ENCODE data around the gene WFDC11.
"Not testable (repeated sequence)": the region's sequence is repeated elsewhere in the genome, so short reads cannot be mapped to it uniquely, and the experiment has no call there.

WFDC11 gene

DNA sequence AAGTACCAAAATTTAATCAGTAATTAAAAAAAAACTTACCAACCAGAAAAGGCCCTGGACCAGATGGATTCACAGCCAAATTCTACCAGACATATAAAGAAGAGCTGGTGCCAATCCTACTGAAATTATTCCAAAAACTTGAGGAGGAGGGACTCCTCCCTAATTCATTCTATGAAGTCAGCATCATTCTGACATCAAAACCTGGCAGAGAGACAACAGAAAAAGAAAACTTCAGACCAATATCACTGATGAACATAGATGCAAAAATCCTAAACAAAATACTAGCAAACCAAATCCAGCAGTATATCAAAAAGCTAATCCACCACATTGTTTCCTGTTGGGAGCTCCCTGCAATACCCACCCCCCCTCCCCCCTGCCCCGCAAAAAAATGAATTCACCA is at the start of gene WFDC11:
Gene WFDC11, minus strand, starts transcription at position 101 of the 400 bp plus-strand sequence. CDS start 19,639 bp downstream, outside the sequence.
- no peak for DNase-seq (ENCODE audit: low spot score)

DNA sequence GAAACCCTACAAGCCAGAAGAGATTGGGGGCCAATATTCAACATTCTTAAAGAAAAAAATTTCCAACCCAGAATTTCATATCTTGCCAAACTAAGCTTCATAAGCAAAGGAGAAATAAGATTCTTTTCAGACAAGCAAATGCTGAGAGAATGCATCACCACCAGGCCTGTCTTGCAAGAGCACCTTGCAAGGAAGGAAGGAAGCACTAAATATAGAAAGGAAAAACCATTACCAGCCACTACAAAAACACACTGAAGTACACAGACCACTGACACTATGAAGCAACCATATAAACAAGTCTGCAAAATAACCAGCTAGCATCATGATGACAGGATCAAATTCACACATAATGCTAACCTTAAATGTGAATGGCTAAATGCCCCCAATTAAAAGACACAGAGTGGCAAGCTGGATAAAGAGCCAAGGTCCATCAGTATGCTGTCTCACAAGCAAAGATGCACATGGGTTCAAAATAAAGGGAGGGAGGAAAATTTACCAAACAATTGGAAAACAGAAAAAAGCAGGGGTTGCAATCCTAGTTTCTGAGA is 46.2 kb upstream of the WFDC11 start:
- not testable (repeated sequence) for DNase-seq (ENCODE audit: low spot score)

DNA sequence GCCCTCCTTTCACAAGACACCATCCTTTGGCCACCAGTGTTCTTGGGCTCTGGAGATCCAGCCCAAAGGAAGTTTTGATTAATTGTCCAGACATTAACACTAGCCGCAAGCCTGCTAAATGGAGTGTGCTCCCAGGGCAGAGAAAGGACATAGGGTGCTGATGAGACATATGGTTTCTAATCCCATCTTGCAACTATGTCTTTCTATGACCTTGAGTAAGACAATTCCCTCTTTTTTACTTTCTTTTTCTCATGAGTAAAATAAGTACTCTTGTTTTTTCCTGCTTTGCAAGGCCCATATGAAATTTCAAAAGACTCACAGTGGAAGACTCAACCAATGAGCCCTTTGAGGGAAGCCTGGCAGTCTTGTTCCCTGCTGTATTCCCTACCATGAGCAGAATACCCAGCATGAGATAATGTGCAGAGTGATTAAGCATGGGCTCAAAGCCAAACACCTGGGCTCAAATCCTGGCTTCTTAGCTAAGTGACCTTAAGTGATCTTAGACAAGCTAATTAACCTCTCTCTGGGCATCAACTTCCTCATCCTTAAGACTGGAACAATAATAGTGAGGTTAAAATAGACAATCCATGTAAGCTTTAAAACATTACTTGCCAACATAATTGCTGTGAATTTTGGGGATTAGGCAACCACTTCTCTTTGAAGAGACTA is 35.1 kb upstream of the WFDC11 start, which contains the start of gene WFDC10B:
Gene WFDC10B, minus strand, starts transcription at position 51 of the 669 bp plus-strand sequence. CDS start 19,027 bp downstream, outside the sequence.
- no peak for DNase-seq (ENCODE audit: low spot score)

DNA sequence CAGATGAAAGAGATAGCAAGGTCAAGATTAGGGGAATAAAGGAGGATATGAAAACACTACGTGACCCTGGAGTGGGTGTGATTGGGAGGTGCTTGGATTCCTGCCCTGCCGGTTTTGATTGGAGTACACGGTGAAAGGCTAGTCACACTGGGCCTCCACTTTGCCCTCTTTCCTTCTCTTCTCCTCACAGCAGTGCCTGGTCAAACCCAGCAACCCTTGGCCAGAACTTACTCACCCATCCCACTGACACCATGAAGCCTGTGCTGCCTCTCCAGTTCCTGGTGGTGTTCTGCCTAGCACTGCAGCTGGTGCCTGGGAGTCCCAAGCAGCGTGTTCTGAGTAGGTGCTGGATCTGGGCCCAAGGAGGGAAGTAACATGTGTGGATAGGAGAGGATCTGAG is 31.8 kb upstream of the WFDC11 start, which contains the start of gene WFDC13:
Gene WFDC13, plus strand, starts transcription at position 166 of the 400 bp plus-strand sequence. Its CDS starts 86 bp downstream, at position 252.
- no peak for DNase-seq (ENCODE audit: low spot score)

DNA sequence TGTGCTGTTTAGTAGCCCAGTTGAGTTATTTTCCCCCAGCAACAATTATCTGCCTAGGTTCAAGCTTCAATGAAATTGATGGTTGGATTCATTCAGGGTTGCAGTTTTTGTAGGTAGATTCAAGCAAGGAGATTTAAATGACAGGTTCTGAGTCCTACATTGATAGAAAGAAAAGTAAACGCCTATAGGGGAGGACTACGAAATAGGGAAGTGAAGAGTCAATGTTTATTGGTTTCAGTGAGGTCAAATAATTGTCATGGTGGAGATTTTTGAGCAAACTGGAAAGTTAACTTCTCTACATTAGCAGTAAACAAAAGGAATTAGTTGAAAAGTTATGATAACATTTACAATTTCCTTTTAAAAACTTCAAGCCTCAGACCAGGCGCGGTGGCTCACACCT is 31.1 kb upstream of the WFDC11 start:
- DNase-seq (ENCODE audit: low spot score), result no peak

DNA sequence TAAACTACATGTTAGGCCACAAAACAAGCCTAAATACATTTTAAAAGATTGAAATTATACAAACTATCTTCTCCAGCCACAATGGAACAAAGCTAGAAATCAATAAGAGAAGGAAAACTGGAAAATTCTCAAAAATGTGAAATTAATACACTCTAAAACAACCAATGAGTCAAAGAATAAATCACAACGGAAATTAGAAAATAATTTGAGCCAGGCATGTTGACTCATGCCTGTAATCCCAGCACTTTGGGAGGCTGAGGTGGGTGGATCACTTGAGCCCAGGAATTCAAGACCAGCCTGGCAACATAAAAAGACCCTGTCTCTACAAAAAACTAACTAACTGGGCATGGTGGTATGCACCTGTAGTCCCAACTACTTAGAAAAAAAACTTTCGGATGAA is 25.5 kb upstream of the WFDC11 start:
- DNase-seq (ENCODE audit: low spot score), result no peak

DNA sequence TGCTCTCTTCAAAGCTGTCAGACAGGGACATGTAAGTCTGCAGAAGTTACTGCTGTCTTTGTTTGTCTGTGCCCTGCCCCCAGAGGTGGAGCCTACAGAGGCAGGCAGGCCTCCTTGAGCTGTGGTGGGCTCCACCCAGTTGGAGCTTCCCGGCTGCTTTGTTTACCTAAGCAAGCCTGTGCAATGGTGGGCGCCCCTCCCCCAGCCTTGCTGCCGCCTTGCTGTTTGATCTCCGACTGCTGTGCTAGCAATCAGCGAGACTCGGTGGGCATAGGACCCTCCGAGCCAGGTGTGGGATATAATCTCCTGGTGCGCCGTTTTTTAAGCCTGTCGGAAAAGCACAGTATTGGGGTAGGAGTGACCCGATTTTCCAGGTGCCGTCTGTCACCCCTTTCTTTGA is 23.3 kb upstream of the WFDC11 start:
- DNase-seq (ENCODE audit: low spot score), result not testable (repeated sequence)

DNA sequence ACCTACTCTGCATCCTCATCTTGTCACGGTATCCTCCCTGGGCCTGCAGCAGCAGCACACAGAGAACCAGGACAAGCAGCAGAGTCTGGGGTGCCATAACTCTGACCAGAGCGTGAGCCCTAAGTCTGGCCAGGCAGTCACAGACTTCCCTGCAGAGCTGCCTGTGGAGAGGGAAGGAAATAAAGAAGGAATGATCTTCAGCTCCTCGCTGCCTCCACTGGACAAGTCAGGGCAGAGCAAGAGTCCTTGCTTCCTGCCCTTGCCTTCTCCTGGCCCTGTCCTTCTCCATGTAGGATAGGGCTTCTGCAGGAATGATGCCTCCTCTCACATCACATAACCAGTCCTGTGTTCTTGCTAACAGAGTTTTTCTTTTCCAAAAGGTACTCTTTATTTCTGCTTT is 15.9 kb upstream of the WFDC11 start:
- no peak for DNase-seq (ENCODE audit: low spot score)

DNA sequence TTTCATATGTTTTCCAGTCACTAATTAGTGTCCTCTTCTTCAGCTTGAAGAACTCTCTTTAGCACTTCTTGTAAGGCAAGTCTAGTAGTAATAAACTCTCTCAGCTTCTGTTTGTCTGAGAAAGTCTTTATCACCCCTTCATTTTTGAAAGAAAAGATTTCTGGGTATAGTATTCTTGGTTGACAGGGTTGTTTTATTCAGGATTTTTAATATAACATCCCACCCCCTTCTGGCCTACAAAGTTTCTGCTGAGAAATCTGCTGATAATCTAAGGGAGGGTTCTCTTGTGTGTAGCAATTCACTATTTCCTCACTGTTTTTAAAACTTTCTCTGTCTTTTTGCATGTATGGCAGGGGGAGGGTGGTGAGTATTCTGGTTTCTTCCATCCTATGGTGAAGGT is 9.6 kb upstream of the WFDC11 start:
- DNase-seq (ENCODE audit: low spot score), result no peak

DNA sequence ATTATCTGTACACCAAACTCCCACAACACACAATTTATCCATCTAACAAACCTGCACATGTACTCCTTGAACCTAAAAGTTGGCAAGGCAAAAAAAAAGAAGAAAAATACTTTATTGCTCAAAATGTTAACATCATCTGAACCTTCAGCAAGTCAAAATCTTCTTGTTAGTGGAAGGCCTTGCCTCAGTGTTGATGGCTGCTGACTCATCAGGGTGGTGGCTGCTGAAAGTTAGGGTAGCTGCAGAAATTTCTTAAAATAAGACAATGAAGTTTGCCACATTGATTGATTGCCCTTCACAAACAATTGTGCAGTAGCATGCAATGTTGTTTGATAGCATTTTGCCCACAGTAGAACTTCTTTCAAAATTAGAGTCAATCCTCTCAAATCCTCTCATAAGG is 2.7 kb upstream of the WFDC11 start:
- DNase-seq (ENCODE audit: low spot score), result no peak

DNA sequence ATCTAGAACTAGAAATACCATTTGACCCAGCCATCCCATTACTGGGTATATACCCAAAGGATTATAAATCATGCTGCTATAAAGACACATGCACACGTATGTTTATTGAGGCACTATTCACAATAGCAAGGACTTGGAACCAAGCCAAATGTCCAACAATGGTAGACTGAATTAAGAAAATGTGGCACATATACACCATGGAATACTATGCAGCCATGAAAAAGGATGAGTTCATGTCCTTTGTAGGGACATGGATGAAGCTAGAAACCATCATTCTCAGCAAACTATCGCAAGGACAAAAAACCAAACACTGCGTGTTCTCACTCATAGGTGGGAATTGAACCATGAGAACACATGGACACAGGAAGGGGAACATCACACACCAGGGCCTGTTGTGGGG is 13.0 kb downstream of the WFDC11 start:
- DNase-seq (ENCODE audit: low spot score), result not testable (repeated sequence)

DNA sequence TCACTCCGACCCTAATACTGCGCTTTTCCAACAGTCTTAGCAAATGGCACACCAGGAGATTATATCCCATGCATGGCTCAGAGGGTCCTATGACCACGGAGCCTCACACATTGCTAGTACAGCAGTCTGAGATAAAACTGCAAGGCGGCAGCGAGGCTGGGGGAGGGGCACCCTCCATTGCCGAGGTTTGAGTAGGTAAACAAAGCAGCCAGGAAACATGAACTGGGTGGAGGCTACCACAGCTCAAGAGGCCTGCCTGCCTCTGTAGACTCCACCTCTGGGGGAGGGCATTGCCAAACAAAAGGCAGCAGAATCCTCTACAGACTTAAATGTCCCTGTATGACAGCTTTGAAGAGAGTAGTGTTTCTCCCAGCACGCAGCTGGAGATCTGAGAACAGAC is 18.3 kb downstream of the WFDC11 start:
- not testable (repeated sequence) for DNase-seq (ENCODE audit: low spot score)

DNA sequence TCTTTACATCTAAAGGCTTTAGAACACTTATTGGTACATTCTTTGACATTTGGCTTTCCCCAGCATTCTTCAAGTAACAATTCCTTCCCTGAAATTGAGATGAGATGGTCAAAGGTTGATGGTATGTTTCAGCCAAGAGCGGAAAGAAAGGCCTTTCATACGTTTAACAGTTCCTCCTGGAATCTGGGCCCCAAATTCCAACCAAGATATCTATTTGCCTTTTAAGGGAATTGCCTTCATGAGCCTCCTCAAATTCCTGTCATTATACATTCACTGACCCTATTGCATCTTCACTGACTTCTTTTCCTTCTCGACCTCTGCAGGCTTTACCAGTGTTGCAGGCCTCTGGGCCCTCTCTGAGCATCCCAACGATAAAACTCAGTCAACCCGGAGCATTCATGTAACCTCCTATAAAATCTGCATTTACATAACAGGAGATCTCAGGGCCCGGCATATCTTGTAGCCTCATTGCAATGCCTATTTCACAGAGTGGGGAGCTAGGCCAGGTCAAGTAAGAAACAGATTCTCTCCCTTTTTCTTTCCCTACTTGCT is 20.7 kb downstream of the WFDC11 start:
- DNase-seq (ENCODE audit: low spot score), result no peak

DNA sequence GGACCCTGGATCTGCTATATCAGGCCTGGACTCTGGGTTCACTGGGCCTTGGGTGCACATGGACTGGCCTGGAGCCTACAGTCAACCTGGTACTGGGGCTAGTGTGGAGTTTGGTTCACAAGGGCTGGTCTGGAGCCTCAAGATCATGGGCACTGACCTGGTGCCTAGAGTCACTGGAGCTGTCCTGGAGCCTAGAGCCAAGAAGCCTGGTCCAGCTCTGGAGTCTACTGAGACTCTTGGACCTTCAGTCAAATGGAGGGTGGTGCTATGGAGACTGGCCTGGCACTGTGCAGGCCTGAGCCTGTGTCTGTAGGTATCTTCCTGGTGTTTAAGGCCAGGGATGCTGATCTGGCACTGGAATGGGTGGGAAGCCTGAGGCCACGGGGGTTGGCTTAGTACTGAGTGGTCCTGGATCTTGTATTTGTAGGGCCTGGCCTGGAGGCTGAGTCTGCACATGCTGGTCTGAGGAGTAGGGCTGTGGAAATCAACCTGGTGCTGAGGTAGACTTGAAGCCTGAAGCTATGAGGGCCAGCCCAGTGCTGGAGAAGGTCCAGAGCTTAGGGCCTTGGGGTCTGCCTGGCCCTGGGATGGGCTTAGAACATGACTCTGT is 22.5 kb downstream of the WFDC11 start:
- no peak for DNase-seq (ENCODE audit: low spot score)

DNA sequence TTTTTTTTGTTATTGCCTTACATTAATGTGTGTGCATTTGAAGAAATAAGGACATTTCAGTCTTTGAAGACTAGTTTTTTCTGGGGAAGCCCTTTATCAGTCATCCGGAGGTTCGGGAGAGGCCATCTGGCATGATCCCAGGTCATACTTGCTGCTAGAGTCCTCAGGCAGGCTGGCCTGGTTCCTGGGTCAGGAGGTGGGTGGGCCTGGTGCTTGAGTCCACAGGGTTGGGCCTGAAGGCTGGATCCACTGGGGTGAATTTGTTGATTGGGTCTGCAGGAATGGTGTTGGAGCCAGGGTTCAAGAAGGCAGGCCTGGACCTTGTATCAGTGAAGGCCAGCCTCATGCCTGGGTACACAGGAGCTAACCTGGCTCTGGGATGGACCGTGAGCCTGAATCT is 23.2 kb downstream of the WFDC11 start:
- no peak for DNase-seq (ENCODE audit: low spot score)

DNA sequence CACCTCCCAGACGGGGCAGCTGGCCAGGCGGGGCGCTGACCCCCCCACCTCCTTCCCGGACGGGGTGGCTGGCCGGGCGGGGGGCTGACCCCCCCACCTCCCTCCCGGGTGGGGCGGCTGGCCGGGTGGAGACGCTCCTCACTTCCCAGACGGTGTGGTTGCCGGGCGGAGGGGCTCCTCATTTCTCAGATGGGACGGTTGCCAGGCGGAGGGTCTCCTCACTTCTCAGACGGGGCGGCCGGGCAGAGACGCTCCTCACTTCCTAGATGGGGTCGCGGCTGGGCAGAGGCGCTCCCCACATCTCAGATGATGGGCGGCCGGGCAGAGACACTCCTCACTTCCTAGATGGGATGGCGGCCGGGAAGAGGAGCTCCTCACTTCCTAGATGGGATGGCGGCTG is 24.2 kb downstream of the WFDC11 start:
- not testable (repeated sequence) for DNase-seq (ENCODE audit: low spot score)

DNA sequence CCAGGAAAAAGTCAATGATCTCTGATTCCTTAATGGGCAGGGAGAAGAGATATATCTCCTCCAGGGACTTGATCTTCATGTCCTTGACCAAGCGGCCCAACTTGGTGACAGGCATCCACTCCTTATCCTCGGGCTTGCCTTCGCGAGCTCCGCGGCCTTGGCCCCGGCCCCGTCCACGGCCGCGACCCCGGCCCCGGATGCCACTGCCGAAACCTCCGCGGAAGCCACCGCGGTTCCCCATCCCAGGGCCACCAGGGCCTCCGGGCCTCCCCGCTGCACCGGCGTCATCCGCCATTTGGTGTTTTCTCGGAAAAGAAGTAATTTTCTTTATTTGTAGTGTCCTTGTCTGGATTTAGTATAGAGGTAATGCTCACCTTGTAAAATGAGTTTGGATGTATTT is 29.0 kb downstream of the WFDC11 start:
- not testable (repeated sequence) for DNase-seq (ENCODE audit: low spot score)

DNA sequence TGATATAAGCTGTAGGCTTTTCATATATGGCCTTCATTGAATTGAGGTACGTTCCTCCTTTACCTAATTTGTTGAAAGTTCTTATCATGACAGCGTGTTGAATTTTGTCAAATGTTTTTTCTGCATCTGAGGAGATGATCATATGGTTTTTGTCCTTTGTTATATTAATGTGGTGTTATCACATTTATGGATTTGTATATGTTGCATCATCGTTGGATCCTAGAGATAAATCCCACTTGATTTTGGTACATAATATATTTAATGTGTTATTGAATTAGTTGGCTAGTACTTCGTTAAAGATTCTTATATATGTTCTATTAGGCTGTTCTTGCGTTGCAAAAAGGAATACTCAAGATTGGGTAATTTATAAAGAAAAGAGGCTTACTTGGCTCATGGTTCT is 30.4 kb downstream of the WFDC11 start:
- no peak for DNase-seq (ENCODE audit: low spot score)

DNA sequence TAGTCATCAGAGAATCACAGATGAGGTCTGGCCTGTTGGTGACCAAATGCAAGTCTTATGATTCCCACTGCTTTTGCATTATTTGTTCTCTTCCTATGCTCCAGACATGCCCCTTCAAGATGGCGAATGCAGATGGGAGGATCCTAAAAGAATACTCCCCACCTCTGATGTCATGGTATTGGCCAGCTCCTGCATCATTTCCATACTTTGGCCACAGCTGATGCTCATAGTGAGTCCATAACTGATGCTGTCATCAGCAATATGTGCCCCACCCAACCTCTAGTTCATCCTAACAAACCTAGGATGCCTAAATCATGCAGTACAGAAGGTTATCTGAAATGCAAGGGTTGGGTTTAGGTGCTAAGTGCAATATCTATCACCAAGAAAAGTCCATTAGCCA is 33.5 kb downstream of the WFDC11 start:
- DNase-seq (ENCODE audit: low spot score), result no peak

DNA sequence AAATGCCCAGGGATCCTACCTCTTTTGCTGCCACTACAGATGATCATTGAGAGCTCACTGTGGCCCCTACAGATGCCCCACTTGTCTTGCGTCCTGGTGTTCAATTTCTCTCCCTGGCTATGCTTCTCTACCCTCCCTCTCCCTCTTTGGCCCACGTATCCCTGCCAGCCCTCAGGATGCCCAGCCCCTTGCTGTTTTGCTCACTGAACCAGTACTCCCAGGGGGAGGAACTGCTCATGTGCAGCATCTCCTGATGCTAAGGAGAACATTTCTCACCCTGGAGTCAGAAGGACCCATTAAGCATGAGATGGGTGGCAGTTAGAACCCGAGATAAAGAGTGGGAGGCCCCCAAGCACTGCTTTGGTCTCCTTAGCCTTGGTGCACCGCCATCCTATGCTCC is 38.9 kb downstream of the WFDC11 start, which contains the start of gene WFDC9:
Gene WFDC9, minus strand, starts transcription at position 101 of the 400 bp plus-strand sequence. CDS start 21,103 bp downstream, outside the sequence.
- DNase-seq (ENCODE audit: low spot score), result no peak

DNA sequence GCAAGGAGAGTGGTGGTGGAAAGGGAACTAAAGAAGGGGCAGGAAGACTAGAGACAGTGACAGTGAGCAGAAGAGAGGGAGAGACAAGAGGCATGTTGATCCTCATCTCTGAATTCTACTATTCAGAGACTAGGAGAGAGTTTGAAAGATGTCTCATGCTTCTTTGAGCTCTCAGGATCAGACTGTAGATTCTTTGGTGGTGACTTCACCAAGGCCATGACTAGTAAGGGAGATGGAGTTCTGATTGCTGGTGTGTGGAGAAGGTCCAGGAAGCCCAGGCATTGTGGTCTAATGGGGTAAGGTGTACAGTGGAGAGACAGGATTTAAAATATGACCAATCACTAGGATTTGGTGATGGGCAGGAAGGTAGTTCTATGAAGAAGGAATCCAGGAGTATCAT is 39.7 kb downstream of the WFDC11 start:
- DNase-seq (ENCODE audit: low spot score), result no peak

DNA sequence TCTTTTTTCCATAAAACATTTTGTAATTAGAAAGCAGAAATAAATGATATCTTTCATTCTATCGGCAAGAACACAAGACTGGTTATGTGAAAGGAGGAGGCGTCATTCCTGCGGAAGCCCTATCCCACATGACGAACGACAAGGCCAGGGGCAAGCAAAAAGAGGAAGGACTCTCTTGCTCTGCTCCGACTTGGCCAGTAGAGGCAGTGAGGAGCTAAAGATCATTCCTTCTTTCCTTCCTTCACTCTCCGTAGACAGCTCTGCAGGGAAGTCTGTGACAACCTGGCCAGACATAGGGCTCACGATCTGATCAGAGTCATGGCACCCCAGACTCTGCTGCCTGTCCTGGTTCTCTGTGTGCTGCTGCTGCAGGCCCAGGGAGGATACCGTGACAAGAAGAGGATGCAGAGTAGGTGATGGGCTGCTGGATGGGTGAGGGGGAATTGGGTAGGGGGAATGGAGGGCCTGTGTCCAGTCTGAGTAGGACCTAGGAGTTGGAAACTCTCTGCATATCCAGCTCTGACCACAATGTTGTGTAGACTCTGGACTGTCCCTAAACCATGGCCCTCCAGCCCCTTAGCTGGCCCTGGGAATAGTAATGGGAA is 40.4 kb downstream of the WFDC11 start, which contains the start of gene WFDC10A:
Gene WFDC10A, plus strand, starts transcription at position 244 of the 605 bp plus-strand sequence. Its CDS starts 75 bp downstream, at position 319.
- no peak for DNase-seq (ENCODE audit: low spot score)

Measured in putamen (tissue), 1 donor.